Measurements from ENCODE around the gene SKI. TPM values are rescaled to one million over a fixed set of nuclear protein-coding genes. Genes with fewer than 3 reads are reported as not detected.

Gene SKI
- total RNA-seq, 1 experiment from 2014 or later, result 38.2 TPM

- H3K4me1 ChIP-seq, result no peaks in the 10 kb centered on the region
- H3K9me3 Mint-ChIP-seq (ENCODE audit: unreplicated experiment), result no peaks in the 10 kb centered on the region
Observed at GRCh38 chr1:2216767-2217058, 11.4 kb upstream of the SKI start.

GRCh38 chr1:2221271-2221670 lies 6.8 kb upstream of the SKI start:
- Mint-ChIP-seq H3K4me1 (ENCODE audit: low read depth, unreplicated experiment) (no peaks in the 10 kb centered on the region), H3K27ac (ENCODE audit: unreplicated experiment) (no peak overlapping the region), H3K36me3 (ENCODE audit: insufficient read depth, unreplicated experiment) (no peaks in the 10 kb centered on the region), H3K4me3 (ENCODE audit: unreplicated experiment) (no peak overlapping the region), H3K9me3 (ENCODE audit: unreplicated experiment) (no peaks in the 10 kb centered on the region), H3K27me3 (ENCODE audit: insufficient read depth, unreplicated experiment) (no peaks in the 10 kb centered on the region)
- no TSS peak for BruUV-seq (replicated peaks)
- ChIA-PET POLR2A (no interaction called here), CTCF (no interaction called here)
- Histone ChIP-seq H3K4me1 (no peaks in the 10 kb centered on the region), H3K4me3 (ENCODE audit: low read depth, low read length) (no peak overlapping the region), H3K9me3 (no peaks in the 10 kb centered on the region), H3K36me3 (ENCODE audit: control insufficient read depth, insufficient read depth, low read length) (no peaks in the 10 kb centered on the region), H3K27me3 (replicated peaks; ENCODE audit: control insufficient read depth, insufficient read depth, low read length) (no peaks in the 10 kb centered on the region)
- intact Hi-C loops (cut with micrococcal nuclease; ENCODE audit: unreplicated experiment), result loop anchor here (10.0 kb wide), 1 partner anchor 94 kb away; no protein-coding TSS in a partner anchor
- TF ChIP-seq, protein P1, sequence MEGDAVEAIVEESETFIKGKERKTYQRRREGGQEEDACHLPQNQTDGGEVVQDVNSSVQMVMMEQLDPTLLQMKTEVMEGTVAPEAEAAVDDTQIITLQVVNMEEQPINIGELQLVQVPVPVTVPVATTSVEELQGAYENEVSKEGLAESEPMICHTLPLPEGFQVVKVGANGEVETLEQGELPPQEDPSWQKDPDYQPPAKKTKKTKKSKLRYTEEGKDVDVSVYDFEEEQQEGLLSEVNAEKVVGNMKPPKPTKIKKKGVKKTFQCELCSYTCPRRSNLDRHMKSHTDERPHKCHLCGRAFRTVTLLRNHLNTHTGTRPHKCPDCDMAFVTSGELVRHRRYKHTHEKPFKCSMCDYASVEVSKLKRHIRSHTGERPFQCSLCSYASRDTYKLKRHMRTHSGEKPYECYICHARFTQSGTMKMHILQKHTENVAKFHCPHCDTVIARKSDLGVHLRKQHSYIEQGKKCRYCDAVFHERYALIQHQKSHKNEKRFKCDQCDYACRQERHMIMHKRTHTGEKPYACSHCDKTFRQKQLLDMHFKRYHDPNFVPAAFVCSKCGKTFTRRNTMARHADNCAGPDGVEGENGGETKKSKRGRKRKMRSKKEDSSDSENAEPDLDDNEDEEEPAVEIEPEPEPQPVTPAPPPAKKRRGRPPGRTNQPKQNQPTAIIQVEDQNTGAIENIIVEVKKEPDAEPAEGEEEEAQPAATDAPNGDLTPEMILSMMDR (IDR thresholded peaks at IDR 0.05; ENCODE audit: insufficient read depth in 1 of 2, low read depth in 1 of 2, low read length in 1 of 2, severe bottlenecking in 1 of 2, unreplicated experiment in 1 of 2), result no peak
- DNase-seq, result no peak

More at GRCh38 chr1:2216767-2217058, 11.4 kb upstream of the SKI start:
- no TSS peak for BruUV-seq (replicated peaks)
- no peaks in the 10 kb centered on the region for H3K36me3 ChIP-seq (ENCODE audit: control insufficient read depth, insufficient read depth, low read length)
- TF ChIP-seq, protein P1 (IDR thresholded peaks at IDR 0.05; ENCODE audit: insufficient read depth in 1 of 2, low read depth in 1 of 2, low read length in 1 of 2, severe bottlenecking in 1 of 2, unreplicated experiment in 1 of 2), result no peak
- H3K4me3 ChIP-seq (ENCODE audit: low read depth, low read length), result no peak overlapping the region
- POLR2A ChIA-PET, result no interaction called here
- H3K9me3 ChIP-seq, result no peaks in the 10 kb centered on the region
- no peaks in the 10 kb centered on the region for H3K27me3 Mint-ChIP-seq (ENCODE audit: insufficient read depth, unreplicated experiment)
- CTCF ChIA-PET, result no interaction called here
- no peak overlapping the region for H3K27ac Mint-ChIP-seq (ENCODE audit: unreplicated experiment)
- H3K36me3 Mint-ChIP-seq (ENCODE audit: insufficient read depth, unreplicated experiment), result no peaks in the 10 kb centered on the region
- H3K4me3 Mint-ChIP-seq (ENCODE audit: unreplicated experiment), result no peak overlapping the region
- DNase-seq, result no peak
- no peaks in the 10 kb centered on the region for H3K4me1 Mint-ChIP-seq (ENCODE audit: low read depth, unreplicated experiment)
- intact Hi-C loops (cut with micrococcal nuclease; ENCODE audit: unreplicated experiment), result no loop called here
- no peaks in the 10 kb centered on the region for H3K27me3 ChIP-seq (replicated peaks; ENCODE audit: control insufficient read depth, insufficient read depth, low read length)

DNA sequence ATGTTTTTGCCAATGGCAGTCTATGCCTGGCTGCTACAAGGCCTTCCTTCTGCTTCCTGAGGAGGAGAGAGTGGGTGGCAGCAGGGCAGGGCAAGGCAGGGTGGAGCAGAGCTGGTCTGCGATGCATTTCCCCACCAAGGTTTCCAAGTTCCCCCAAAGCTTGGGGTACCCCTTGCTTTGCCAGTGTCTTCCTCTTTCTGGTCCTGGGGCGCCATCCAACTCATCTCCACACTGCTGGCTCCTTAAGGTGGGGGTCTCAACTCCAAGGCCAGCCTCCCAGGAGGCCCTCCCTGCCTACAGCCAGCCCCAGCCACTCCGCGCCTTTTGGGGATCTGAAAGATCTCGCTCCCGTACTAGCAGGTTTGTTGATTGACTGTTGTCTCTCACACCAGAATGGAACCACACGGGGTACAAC lies 3.9 kb upstream of the SKI start:
- POLR2A ChIA-PET, result no interaction called here
- Mint-ChIP-seq H3K27me3 (ENCODE audit: insufficient read depth, unreplicated experiment) (no peaks in the 10 kb centered on the region), H3K4me3 (ENCODE audit: unreplicated experiment) (no peak overlapping the region)

More for the DNA sequence above, 3.9 kb upstream of the SKI start:
- CTCF ChIA-PET, result no interaction called here
- no peaks in the 10 kb centered on the region for H3K36me3 ChIP-seq (ENCODE audit: control insufficient read depth, insufficient read depth, low read length)
- H3K27me3 ChIP-seq (replicated peaks; ENCODE audit: control insufficient read depth, insufficient read depth, low read length), result no peaks in the 10 kb centered on the region
- TF ChIP-seq, protein P1 (IDR thresholded peaks at IDR 0.05; ENCODE audit: insufficient read depth in 1 of 2, low read depth in 1 of 2, low read length in 1 of 2, severe bottlenecking in 1 of 2, unreplicated experiment in 1 of 2), result no peak
- BruUV-seq (replicated peaks), result no TSS peak
- Mint-ChIP-seq H3K9me3 (ENCODE audit: unreplicated experiment) (no peaks in the 10 kb centered on the region), H3K4me1 (ENCODE audit: low read depth, unreplicated experiment) (no peaks in the 10 kb centered on the region), H3K36me3 (ENCODE audit: insufficient read depth, unreplicated experiment) (peaks cover 4% of the 10 kb centered on the region), H3K27ac (ENCODE audit: unreplicated experiment) (no peak overlapping the region)
- no peaks in the 10 kb centered on the region for H3K4me1 ChIP-seq
- H3K9me3 ChIP-seq, result no peaks in the 10 kb centered on the region
- DNase-seq, result no peak
- intact Hi-C loops (cut with micrococcal nuclease; ENCODE audit: unreplicated experiment), result loop anchor here (10.0 kb wide), 1 partner anchor 91 kb away; no protein-coding TSS in a partner anchor
- H3K4me3 ChIP-seq (ENCODE audit: low read depth, low read length), result no peak overlapping the region
